ENCODE data around the gene USP13. TPM values are rescaled to one million over a fixed set of nuclear protein-coding genes. Genes with fewer than 3 reads are reported as not detected.

The USP13 gene
- total RNA-seq, 1 experiment from 2014 or later = 22.7 TPM

DNA sequence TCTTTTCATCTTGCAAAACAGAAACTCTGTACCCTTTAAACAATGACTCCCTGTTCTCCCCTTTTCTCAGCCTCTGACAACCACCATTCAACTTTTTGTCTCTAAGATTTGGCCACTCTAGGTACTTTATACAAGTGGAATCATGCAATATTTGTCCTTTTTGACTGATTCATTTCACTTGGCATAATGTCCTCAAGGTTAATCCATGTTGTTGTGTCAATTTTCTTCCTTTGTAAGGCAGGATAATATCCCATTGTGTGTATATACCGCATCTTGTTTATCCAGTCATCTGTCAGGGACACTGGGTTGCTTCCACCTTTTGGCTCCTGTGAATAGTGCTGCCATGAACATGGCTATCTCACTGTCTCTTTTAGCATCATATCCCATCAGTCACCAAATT, 10.3 kb downstream of the USP13 start:
- Histone ChIP-seq H3K36me3 (ENCODE audit: control insufficient read depth in 1 of 2, insufficient read depth in 2 of 2, low read length in 2 of 2) (no peaks in the 10 kb centered on the region), H3K9me3 (ENCODE audit: control insufficient read depth in 1 of 2, insufficient read depth in 1 of 2, low read depth in 1 of 2, low read length in 2 of 2) (no peaks in the 10 kb centered on the region), H3K9me2 (ENCODE audit: insufficient read depth) (no peaks in the 10 kb centered on the region), H3K9ac (ENCODE audit: low read length) (no peak overlapping the region), H3K4me1 (ENCODE audit: control insufficient read depth in 1 of 2, insufficient read depth in 2 of 2, low read length in 2 of 2) (no peaks in the 10 kb centered on the region), H3K27me3 (ENCODE audit: insufficient read depth, low read length) (no peaks in the 10 kb centered on the region), H3K27ac (ENCODE audit: low read depth, low read length) (no peak overlapping the region), H2AFZ (ENCODE audit: low read depth, low read length, poor library complexity, severe bottlenecking) (no peak overlapping the region), H3K4me3 (replicated peaks in 1 of 2; ENCODE audit: low read depth in 1 of 2, low read length in 2 of 2) (no peak overlapping the region), H3K79me2 (ENCODE audit: insufficient read depth, low read length) (peaks cover 97% of the 10 kb centered on the region), H4K20me1 (ENCODE audit: insufficient read depth) (no peaks in the 10 kb centered on the region), H3K4me2 (ENCODE audit: low read length) (no peak overlapping the region)
- ChIA-PET POLR2A (no interaction called here), CTCF (interaction anchor here (3.0 kb wide), 1 partner anchor 14 kb away, joined by 17 read pairs; no protein-coding TSS in a partner anchor), RAD21 (ENCODE audit: low non-redundant PET in 1 of 2, low total read pairs in 2 of 2, uncharacterized antibody in 2 of 2, unreplicated experiment in 2 of 2) (no interaction called here)
- DNase-seq (ENCODE audit: low read depth, low spot score) = no peak
- intact Hi-C loops (cut with micrococcal nuclease) = no loop called here
- BruUV-seq (replicated peaks) = no TSS peak
- no peak for ATAC-seq
- TF ChIP-seq POLR2AphosphoS5 (IDR thresholded peaks at IDR 0.05; ENCODE audit: low read depth, low read length) (no peak), SRF (IDR thresholded peaks at IDR 0.05; ENCODE audit: low read depth) (no peak), EZH2phosphoT487 (IDR thresholded peaks at IDR 0.05; ENCODE audit: borderline replicate concordance) (no peak), MAX (IDR thresholded peaks at IDR 0.05) (no peak), POLR2A (IDR thresholded peaks at IDR 0.05; ENCODE audit: borderline replicate concordance, extremely low read depth, insufficient read depth, insufficient read length) (no peak), CBX3 (IDR thresholded peaks at IDR 0.05; ENCODE audit: low read depth) (no peak), TCF7L2 (IDR thresholded peaks at IDR 0.05; ENCODE audit: borderline replicate concordance, extremely low read depth, insufficient read depth, insufficient read length) (no peak), SP1 (IDR thresholded peaks at IDR 0.05; ENCODE audit: low read depth) (no peak), FOSL1 (IDR thresholded peaks at IDR 0.05; ENCODE audit: low read depth) (no peak), RAD21 (IDR thresholded peaks at IDR 0.05; ENCODE audit: low read depth) (no peak)
- TF ChIP-seq, protein P1, sequence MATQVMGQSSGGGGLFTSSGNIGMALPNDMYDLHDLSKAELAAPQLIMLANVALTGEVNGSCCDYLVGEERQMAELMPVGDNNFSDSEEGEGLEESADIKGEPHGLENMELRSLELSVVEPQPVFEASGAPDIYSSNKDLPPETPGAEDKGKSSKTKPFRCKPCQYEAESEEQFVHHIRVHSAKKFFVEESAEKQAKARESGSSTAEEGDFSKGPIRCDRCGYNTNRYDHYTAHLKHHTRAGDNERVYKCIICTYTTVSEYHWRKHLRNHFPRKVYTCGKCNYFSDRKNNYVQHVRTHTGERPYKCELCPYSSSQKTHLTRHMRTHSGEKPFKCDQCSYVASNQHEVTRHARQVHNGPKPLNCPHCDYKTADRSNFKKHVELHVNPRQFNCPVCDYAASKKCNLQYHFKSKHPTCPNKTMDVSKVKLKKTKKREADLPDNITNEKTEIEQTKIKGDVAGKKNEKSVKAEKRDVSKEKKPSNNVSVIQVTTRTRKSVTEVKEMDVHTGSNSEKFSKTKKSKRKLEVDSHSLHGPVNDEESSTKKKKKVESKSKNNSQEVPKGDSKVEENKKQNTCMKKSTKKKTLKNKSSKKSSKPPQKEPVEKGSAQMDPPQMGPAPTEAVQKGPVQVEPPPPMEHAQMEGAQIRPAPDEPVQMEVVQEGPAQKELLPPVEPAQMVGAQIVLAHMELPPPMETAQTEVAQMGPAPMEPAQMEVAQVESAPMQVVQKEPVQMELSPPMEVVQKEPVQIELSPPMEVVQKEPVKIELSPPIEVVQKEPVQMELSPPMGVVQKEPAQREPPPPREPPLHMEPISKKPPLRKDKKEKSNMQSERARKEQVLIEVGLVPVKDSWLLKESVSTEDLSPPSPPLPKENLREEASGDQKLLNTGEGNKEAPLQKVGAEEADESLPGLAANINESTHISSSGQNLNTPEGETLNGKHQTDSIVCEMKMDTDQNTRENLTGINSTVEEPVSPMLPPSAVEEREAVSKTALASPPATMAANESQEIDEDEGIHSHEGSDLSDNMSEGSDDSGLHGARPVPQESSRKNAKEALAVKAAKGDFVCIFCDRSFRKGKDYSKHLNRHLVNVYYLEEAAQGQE (IDR thresholded peaks at IDR 0.05; ENCODE audit: low read depth) = no peak

Measured in HCT116 (cell line).